GM19099 (cell line): ENCODE measurements around the gene CARM1.

Experiments used
- POLR2A ChIP-seq: IDR thresholded peaks from 3 replicates; pipeline ENCODE4 v1.6.1; 2011; ENCODE audit warnings: low read depth; ENCODE audit not compliant: insufficient read length; ENCODE audit errors: extremely low read depth

CARM1 gene

DNA sequence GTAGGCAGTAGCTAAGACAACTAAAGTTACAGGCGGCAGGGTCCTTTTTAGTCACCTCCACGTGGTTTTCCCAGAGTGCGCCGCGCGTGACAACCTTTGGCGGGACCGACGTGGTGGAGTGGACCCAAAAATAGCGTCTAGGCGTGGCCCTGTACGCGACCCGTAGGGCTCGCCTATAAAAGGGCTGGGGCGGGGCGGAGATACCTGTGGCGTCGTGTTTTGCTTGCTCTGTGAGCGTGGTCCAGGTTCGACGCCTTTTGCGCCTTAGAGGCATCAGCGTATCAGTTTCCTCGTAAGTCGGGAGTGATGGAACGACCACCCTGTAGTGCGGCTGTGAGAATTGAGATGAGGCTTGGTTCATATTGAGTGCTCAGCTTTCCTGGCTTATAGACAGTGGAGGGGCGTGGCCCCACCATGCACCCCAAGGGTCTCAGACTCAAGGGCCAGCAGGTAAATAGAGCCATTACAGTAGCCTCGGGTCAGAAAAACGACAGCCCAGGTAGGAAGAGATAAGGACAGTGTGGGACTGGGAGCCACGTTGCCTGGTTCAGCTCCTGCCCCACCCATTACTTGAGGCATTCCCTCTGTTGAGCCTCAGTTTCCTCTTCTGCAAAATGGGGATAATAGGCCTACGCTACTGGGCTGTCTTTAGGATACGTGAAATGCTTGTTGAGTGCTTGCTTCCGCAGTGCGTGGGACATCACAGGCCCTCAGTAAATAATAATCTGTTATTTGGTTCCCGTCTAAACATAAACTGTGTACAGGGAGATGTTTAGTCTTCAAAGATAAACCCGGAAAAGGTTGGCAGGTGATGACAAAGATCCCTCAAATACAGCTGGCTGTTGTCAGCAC lies 34.6 kb upstream of the CARM1 start:
- TF ChIP-seq POLR2A, result no peak

DNA sequence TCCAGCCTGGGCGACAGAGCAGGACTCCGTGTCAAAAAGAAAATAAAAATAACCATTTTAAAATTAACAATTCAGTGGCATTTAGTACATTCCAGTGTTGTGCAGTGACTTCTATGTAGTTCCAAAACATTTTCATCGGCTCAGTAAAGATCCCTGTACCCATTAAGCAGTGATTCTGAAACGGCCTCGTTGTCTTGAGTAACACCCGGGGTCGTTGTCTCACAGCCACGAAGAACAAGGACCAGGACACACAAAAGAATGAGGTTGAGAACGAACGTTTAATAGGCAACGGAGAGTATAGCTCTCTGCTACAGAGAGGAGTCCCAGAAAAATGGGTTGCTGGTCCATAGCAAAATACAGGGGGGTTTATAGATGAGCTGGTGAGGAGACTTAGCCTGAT lies 33.0 kb upstream of the CARM1 start:
- no peak for TF ChIP-seq POLR2A

DNA sequence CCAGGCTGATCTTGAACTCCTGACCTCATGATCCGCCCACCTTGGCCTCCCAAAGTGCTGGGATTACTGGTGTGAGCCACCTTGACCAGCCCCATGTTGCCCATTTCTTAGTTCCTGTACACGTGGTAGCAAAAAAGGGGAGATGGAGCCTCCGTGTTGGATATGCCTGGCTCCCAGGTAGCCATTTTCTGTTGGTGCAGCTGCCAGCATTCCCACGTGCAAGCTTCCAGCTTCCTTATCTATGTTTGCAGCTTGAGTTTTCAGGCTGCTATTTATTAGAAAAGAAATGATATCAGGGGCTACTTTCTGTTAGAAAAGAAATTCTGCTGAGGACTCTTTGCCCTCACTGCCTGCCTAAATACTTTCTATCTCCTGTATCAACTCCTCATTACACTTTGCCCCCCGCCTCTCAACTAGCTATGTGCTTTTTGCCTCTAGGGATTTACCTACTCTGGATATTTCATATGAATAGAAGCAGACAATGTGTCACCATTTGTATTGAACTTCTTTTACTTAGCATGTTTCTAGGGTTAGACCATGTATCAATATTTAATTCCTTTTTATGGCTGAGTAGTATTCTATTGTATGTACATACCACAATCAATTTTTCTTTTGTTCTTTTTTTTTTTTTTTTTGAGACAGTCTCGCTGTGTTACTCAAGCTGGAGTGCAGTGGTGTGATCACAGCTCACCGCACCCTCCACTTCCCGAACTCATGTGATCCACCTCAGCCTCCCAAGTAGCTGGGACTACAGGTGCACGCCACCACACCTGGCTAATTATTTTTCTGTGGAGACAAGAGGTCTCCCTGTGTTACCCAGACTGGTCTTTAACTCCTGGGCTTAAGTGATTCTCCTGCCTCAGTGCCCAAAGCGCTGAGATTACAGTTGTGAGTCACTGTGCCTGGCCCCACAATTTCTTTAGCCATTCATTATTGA lies 32.0 kb upstream of the CARM1 start:
- TF ChIP-seq POLR2A, result no peak

DNA sequence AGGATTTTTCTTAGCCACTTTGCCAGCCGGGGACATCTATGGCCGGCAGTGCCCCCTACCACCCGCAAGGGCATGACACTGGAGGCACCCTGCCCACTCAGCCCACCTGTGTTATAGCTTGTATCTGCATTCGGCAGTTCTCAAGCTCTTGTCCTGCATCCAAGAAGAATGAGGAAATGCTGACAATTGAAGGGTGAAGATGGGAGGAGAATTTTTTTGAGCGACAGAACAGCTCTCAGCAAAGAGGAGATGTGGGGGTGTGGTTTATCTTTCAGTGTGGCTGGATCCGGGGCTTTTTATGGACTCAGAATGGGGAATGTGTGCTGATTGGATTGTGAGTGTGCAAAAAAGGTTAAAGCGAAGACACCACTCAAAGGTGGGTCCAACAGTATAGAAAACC lies 28.6 kb upstream of the CARM1 start:
- TF ChIP-seq POLR2A, result no peak

DNA sequence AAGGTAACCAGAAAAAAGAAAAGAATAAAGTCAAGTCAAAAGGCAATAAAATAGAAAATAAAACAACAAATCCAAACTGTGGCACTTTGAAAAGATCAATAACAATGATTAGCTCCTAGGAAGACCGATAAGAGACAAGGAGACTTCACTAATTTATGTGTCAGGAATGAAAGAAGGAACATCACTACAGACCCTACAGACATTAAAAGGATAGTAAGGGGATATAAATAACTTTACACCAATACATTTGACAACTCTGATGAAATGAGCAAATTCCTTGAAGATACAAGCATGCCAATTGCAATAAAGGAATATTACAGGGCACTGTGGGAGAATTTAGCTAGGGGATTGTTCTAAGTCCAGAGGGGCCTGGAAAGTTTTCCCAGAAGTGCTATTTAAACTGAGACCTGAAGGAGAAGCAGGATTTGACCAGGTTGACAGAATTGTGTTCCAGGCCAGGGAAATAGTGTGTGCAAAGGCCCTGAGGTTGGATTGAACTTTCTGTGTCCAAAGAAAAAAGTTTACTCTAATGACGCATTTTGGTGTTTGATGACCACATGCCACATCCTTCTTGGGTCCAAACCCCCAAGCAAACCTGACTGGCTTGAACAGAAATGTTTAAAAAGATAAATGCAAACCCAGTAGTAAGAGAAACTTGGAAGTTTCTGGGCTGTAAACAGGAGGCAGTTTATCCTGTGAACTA lies 24.7 kb upstream of the CARM1 start:
- TF ChIP-seq POLR2A, result no peak

DNA sequence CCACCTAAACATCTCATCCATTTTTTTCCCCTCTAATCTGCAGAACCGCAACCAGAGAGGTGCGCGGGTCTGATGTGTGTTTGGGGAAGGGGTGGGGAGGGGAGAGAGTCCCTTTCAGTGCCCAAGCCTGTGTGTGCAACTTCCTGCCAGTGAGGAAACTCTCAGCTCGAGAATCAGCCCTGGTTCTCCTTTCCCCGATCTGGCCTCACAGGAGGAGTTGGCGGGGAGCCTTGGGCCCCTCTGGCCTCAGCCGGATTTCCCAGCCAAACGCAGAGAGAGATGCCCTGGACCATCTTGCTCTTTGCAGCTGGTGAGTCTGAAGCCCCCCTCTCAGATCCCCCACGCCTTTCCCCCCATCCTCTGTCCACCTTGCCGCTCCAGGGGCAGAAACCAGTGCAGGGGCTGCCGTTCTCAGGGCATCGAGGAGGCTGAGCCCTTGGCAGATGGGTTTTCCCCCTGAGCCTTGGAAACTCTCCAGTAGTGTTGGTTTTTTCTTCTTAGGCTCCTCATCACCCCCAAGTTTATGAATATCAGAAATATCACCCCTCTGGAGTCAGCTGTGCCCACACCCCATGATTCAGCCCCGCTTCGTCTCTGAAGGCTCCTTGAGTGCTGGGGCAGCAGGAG lies 23.0 kb upstream of the CARM1 start, which contains the start of gene C19orf38:
C19orf38 (plus strand) TSS at position 186 of the 627 bp plus-strand sequence; CDS start at position 280, 94 bp downstream.
- no peak for TF ChIP-seq POLR2A

DNA sequence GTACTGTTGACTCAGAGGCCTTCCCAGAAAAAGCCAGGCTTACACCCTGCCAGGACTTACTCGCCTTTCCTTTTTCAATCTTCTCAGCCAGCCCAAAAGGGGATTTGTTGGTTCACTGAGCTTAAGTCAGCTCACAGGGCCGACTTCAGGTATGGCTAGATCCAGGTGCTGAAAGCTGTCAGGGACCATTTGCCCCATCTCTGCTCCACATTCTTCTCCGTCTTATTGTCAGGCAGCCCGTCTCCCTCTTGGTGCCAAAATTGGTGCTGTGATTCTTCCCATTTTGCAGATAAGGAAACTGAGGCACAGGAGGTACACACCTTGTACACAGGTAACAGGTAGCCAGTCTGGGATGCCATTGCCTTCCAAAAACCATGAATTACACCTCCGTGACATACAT lies 20.7 kb upstream of the CARM1 start:
- no peak for TF ChIP-seq POLR2A

DNA sequence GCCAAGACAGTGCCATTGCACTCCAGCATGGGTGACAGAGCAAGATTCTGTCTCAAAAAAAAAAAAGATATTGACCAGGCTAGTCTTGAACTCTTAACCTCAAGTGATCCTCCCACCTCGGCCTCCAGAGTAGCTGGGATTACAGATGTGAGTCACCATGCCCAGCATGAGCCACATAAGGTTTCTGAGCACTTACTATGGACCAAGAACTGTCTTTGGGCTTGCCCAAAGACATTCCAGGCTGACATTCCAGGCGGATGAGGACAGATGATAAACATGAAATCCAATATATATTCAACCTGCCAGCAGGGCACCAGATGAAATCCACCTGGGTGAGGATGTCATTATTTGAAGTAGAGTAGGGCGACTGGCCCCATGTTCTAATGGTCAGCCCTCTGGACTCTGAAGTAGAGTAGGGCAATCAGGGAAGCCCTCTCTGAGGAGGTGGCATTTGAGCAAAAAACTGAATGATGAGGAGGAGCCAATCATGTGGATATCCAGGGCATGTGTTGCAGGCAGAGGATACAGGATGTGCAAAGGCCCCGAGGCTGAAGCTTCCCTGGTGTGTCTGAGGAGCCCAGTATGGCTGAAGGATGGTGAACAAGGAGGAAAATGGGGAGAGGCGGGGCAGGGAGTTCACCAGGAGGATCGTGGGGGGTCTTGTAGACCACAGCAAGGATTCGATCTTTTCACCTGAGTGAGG lies 19.1 kb upstream of the CARM1 start:
- no peak for TF ChIP-seq POLR2A

DNA sequence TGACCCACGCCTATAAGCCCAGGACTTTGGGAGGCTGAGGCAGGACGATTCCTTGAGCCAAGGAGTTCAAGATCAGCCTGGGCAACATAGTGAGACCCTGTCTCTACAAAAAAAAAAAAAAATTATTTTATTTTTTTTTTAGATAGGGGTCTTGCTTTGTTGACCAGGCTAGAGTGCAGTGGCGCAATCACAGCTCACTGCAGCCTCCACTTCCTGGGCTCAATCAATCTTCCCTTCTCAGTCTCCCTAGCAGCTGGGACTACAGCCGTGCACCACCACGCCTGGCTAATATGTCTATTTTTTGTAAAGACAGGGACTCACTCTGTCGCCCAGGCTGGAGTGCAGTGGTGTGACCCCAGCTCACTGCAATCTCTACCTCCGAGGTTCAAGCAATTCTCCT lies 18.4 kb upstream of the CARM1 start:
- no peak for TF ChIP-seq POLR2A

DNA sequence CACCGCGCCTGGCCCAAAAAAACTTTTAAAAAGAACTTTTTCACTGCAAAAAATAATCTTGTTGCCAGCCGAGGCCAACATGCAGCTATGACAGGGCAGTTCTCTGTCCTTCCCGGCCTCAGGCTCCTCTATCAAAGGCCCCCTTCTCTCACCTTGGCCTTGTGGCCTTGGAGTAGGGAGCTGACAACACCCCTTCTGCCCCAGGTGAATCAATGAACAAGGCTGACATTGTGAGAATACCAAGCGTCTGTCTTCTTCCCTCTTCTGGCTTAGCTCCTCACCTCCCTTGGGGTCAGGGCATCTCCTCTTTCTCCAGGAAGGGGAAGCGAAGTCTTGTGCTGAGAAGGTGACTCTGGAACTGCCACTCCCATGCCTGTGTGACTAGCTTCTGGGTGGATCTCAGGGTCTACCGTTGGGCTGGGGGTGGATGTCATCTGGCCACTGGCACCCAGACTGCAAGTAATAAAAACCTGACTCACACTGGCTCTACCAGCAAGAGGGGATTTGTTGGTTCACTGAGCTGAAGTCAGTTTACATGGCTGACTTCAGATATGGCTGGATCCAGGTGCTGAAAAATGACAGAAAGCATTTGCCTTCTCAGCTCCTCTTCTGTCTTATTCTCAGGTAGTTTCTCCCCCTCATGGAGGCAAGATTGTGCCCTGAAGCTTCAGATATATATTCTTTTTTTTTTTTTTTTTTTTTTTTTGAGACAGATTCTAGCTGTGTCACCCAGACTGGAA lies 16.8 kb upstream of the CARM1 start:
- TF ChIP-seq POLR2A, result no peak

DNA sequence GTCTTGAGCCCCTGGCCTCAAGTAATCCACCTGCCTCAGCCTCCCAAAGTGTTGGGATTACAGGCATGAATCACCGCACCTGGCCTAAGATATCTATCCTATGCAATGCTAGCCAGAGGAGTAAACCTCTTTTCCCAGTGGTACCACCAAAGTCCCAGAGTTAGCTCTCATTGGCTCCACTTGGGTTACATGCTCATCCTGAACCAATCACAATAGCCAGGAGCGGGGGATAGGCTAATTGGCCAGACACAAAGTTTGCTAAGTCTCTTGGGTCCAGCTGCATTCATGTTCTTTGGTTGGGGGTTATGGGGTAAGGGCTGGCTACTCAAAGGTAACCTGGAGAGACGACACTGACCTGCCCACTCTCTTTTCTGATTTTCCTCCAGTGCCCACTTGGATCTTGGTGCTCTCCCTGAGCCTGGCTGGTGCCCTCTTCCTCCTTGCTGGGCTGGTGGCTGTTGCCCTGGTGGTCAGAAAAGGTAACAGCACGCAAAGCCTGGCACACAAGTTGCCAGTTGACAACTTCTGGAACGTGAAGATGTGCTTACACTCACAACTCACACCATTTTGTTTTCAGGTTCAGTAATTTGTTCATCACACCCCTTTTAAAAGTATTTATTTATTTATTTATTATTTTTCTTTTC lies 15.4 kb upstream of the CARM1 start:
- TF ChIP-seq POLR2A, result no peak

DNA sequence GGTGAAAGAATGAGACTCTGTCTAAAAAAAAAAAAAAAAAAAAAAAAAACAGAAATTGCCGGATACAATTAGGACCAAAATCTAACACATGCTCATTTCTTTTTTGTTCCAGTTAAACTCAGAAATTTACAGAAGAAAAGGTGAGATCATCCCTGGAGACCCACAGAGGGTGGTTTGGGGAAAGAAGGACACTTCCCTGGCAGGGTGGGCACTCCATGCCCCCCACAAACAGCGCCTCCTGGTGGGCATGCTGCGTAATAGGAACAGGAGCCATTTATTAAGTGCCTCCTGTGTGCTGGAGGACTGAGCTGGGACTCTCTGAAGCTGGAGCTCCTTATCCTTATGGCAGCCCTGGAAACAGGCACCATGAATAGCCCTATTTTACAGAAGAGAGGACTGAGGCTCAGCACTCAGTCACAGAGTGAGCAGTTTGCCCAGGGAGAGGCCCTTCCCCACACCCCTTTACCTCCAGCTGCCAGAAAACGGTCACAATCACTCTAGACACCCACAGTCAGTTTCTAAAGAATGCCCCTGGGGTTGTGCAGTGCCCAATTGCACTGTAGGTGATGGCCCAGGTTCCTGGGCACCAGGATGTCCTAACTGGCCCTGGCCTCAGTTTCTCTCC lies 13.0 kb upstream of the CARM1 start:
- TF ChIP-seq POLR2A, result no peak
